ENCODE results near the gene SLCO4A1.

DNA sequence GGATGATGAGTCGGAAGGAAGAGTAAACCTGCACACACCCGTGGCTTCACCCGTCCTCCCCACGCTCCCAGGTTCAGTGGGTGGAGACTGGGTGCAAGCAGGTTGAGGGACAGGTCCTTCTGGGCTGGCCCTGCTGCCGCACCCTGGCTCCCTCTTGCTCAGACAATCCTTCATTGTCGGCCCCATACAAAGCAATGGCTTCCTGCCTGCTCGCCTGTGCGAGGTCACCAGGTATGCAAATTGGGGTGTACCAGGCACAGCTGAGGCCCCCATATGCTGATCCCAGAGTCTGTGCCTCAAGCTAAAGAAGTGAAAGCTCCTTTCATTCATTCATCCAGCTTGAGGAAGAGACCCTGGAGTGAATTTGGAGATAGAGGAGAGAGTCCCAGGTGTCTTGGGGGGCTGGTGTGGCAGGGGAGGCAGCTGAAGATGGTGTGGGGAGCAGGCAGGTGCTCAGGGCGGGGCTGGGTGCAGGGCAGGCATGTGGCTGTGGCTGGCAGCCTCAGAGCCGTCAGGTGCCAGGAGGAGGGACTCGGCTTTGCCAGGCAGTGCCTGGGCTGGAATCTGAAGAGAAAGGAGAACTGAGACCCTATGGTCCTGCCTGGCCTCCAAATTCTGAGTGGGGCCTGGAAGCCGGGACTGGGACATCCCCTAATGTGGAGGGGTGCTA is 4.7 kb downstream of the SLCO4A1 start:
- TF ChIP-seq, protein P1, sequence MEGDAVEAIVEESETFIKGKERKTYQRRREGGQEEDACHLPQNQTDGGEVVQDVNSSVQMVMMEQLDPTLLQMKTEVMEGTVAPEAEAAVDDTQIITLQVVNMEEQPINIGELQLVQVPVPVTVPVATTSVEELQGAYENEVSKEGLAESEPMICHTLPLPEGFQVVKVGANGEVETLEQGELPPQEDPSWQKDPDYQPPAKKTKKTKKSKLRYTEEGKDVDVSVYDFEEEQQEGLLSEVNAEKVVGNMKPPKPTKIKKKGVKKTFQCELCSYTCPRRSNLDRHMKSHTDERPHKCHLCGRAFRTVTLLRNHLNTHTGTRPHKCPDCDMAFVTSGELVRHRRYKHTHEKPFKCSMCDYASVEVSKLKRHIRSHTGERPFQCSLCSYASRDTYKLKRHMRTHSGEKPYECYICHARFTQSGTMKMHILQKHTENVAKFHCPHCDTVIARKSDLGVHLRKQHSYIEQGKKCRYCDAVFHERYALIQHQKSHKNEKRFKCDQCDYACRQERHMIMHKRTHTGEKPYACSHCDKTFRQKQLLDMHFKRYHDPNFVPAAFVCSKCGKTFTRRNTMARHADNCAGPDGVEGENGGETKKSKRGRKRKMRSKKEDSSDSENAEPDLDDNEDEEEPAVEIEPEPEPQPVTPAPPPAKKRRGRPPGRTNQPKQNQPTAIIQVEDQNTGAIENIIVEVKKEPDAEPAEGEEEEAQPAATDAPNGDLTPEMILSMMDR (IDR thresholded peaks at IDR 0.05) = no peak
- TF ChIP-seq POLR2A (IDR thresholded peaks at IDR 0.05) = no peak

All from adrenal gland (tissue), 5 donors.